HG02610 (cell line): ENCODE results near the gene CTIF.

Source experiments
- ATAC-seq: cut with Tn5 transposase; IDR thresholded peaks from one replicate; pipeline ENCODE4 v1.9.1; 2021; ENCODE audit warnings: mild to moderate bottlenecking, moderate library complexity; ENCODE audit not compliant: unreplicated experiment

CTIF gene

GRCh38 chr18:48573632-48574283 is 34.9 kb downstream of the CTIF start:
- no peak for ATAC-seq

- no peak for ATAC-seq
These were observed 36.0 kb downstream of the CTIF start for GRCh38 chr18:48574667-48575300.

DNA sequence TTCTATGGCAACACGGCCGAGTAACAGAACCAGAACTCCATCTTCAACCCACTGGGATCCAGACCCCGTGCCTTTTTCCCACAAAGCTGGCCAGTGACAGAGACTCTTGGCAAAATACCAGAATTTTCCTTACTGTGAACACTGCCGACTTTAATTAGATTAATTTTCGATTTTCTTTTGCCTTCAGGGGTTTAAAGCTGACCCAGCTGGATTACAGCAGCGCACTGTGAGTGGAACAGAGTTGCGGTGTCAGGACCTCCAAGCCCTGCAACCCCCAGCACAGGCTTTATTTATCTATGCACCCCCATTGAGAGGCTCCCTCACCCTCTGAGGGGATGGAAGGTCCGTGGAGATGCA is 36.4 kb downstream of the CTIF start:
- ATAC-seq: no peak

DNA sequence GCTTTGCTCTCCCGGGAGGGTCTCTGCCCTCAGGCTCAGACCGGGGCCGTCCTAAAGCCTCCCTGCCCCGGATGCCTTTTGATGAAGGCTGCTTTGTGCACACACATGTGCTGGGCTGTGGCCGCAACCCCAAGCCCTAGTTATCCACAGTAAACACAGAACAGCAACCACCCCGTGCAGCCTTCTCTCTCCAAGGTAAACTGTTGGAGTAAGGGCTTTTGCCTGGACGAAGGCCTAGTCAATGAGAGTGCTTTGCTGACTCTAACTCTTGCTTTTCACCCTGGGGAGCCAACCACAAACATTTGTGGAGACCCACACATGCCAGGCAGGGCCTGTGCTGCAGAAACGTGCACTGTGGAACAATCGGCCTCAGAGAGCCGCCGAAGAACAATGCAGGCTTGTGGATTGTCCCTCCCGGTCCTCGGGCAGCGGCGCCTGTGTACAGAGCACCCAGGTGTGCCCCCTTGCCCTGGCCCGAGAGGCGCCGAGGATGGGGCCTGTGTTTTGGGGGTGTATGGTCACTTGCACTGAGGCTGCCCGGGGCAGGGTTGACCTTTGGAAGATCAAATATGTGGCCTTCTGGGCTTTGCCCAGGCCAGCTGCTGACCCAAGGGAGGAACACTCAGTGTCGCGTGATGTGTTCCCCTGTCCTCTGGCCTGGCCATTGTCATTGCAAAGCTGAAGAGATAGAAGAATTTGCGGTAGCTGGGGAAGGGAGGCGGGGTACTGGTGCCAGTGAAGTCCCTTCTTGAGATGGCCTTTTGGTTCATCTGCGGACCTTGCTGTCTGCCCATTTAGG is 37.0 kb downstream of the CTIF start:
- no peak for ATAC-seq

- ATAC-seq: no peak
These were observed 37.6 kb downstream of the CTIF start for GRCh38 chr18:48576457-48576771.

DNA sequence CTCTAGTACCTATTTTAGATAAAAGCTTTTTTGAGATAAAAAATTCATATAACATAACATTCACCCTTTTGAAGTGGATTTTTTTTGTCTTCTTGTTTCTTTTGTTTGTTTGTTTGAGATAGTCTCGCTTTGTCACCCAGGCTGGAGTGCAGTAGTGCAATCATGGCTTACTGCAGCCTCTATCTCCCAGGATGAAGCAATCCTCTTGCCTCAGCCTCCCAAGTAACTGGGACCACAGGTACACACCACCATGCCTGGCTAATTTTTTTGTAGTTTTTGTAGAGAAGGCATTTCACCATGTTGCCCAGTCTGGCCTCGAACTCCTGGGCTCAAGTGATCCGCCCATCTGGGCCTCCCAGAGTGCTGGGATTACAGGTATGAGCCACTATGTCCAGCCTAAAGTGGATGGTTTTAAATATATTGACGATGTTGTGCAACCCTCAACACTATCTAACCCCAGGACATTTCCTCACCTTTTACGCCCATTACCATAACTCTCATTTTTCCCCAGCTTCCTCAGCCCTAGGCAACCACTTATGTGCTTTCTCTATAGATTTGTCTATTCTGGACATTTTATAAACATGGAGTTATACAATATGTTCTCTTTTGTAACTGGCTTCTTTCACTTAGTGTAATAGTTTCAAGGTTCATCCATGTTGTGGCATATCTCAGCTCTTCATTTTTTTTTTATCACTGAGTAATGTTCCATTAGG is 38.8 kb downstream of the CTIF start:
- ATAC-seq: no peak

GRCh38 chr18:48578289-48578688 is 39.5 kb downstream of the CTIF start:
- ATAC-seq: no peak

- ATAC-seq: no peak
These were observed 41.2 kb downstream of the CTIF start for GRCh38 chr18:48580066-48580465.

- no peak for ATAC-seq
These were observed 42.0 kb downstream of the CTIF start for GRCh38 chr18:48580782-48581181.

DNA sequence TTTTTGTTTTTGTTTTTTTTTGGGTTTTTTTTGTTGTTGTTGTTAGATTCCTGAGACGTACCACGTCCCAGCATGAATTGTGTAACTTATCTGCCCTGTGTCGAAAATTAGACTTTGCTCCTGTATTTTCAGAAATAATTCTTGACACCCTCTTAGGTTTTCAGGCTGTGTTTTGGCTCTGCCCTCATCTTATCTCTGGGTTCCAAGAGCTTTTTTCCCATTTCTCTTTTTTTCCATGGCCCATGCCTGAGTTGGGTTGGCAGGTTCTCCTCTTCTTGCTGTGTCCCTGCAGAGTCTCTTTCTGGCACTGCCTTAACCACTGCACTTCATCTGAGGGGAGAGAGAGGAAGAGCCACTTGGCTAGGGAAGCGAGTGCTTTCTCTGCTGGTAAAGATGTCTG is 42.4 kb downstream of the CTIF start:
- no peak for ATAC-seq

DNA sequence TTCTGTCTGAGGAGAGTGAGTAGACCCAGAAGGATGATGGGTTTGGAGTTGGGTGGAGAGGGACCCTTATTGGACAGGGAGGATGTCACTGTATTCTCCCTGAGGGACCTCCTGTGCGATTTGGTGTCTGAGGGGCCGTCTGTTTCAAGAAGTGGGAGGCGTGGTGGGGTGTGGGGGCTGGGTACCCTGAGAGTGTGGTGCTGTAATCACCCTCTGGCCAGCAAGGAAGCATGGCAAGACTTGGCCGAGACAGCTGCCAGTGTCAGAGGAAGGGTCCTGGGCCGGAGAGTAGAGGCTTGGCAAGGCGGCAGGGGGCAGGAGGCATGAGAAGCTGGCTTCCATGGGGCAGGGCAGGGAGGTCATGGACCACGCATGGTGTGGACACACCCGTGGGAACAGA is 43.1 kb downstream of the CTIF start:
- no peak for ATAC-seq

- ATAC-seq: no peak
These were observed 44.1 kb downstream of the CTIF start for GRCh38 chr18:48582946-48583345.

DNA sequence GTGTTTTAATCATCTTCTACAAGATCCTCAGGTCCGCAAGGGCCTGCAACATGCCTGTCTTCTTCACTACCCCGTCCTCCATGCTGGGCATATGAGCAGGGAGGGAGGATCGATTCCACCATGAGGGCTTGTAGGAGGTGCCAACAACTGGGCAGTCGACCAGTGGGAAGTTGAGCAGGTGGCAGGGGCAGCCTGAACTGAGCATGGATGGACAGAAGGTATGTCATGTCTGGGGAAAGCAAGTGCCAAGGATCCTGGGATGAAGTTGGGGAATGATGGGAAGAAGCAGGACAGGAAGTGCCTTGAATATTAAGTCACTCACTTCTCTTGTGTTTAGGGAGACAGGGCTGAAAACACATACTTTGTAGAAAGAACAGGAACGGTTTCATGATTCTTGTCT is 44.7 kb downstream of the CTIF start:
- no peak for ATAC-seq

GRCh38 chr18:48589797-48590519 is 51.1 kb downstream of the CTIF start:
- no peak for ATAC-seq

GRCh38 chr18:48590678-48591077 is 51.8 kb downstream of the CTIF start:
- no peak for ATAC-seq

GRCh38 chr18:48592540-48593171 is 53.8 kb downstream of the CTIF start:
- ATAC-seq: no peak

- no peak for ATAC-seq
These were observed 55.8 kb downstream of the CTIF start for GRCh38 chr18:48594471-48595094.

DNA sequence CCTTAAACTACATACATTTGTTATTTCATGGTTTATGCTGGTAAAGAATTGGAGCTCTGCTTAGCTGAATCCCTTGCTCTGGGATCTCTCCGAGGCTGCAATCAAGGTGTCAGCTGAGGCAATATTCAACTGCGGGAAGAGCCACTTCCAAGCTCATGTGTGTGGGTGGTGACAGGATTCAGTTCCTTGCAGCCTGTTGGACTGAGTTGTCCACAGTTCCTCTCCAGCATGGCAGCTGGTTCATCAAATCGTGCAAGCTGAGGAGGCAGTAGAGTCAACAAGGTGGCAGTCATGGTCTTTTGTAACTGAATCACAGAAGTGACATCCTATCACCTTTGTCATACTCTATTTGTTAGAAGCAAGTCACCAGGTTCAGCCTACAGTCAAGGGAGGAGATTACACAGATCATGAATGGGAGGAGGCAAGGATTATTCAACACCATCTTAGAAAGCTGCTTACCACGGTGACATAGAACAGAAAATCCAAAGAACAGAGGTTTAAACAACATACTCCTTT is 56.9 kb downstream of the CTIF start:
- ATAC-seq: no peak

- no peak for ATAC-seq
These were observed 58.3 kb downstream of the CTIF start for GRCh38 chr18:48597110-48597509.

DNA sequence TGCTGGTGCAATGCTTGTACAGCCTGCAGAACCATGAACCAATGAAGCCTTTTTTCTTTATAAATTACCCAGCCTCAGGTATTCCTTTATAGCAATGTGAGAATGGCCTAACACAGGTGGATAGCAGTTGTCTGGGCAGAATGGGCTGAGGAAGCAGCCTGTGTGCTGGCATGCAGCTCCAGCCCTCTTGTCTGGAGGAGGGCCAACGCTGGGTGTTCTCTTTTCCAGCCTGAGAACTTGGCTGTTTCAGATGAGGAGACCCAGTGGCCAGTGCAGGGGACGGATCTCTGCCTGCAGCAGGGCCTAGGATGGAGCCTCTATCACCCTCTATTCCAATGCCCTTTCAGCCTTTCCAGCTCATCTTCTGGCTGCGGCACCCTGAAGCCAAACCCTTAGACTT is 58.8 kb downstream of the CTIF start:
- no peak for ATAC-seq
